Measurements from ENCODE around the gene SEMA4A.

GRCh38 chr1:156134716-156135435, 18.5 kb upstream of the SEMA4A start:
- no peak for TF ChIP-seq POLR2A (IDR thresholded peaks at IDR 0.05)
- TF ChIP-seq CTCF (IDR thresholded peaks at IDR 0.05) = no peak
